Anterior cingulate cortex (tissue), 58 donors: ENCODE results near the gene ZNF326.

ENCODE experiments used
- DNase-seq, 58 donors: peaks; one replicate each; lab custom pipeline; 2025; lab: John Stamatoyannopoulos, UW

ZNF326 gene, protein sequence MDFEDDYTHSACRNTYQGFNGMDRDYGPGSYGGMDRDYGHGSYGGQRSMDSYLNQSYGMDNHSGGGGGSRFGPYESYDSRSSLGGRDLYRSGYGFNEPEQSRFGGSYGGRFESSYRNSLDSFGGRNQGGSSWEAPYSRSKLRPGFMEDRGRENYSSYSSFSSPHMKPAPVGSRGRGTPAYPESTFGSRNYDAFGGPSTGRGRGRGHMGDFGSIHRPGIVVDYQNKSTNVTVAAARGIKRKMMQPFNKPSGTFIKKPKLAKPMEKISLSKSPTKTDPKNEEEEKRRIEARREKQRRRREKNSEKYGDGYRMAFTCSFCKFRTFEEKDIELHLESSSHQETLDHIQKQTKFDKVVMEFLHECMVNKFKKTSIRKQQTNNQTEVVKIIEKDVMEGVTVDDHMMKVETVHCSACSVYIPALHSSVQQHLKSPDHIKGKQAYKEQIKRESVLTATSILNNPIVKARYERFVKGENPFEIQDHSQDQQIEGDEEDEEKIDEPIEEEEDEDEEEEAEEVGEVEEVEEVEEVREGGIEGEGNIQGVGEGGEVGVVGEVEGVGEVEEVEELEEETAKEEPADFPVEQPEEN

DNA sequence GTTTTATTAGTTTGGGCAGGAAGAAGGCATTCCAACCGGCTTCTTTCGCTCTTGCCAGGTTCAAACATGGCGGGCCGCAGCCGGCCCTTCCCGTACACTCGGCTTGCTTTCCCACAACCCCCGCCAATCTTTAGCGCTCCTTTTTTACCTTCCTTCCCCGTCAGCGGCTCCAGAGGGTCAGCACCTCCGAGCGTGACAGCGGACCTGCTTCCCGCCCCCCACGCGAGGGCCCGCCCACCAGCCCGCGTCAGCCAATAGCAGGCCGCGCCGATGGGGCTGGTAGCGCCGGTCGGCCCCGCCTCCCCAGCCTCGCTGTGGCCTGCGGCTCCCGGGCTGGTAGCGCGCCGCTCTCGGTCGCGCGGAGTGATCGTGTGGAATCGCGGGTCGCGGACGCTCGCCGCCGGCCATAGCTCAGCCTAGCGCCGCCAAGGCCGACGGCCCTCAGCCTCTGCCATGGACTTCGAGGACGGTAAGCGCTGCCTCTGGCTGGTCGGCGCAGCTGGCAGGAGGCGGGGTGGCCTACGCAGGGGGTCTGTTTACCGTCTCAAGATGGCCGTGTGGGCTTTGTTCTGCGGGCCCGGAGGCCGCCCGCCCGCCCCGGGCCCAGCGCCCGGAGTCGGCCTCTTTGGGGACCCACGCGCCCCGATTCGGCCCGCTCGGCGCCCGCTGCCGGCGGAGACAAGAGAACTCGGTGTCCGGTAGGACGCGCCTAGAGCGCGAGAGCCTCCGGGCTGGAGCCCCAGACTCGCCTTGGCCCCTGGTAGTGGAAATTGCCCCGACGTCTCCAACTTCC is at the start of gene ZNF326:
Gene ZNF326 (plus strand): TSS at position 306 of the 793 bp plus-strand sequence. CDS start 148 bp downstream, at position 454.
- DNase-seq = peak; percentile 46 to 96 (median 90)

DNA sequence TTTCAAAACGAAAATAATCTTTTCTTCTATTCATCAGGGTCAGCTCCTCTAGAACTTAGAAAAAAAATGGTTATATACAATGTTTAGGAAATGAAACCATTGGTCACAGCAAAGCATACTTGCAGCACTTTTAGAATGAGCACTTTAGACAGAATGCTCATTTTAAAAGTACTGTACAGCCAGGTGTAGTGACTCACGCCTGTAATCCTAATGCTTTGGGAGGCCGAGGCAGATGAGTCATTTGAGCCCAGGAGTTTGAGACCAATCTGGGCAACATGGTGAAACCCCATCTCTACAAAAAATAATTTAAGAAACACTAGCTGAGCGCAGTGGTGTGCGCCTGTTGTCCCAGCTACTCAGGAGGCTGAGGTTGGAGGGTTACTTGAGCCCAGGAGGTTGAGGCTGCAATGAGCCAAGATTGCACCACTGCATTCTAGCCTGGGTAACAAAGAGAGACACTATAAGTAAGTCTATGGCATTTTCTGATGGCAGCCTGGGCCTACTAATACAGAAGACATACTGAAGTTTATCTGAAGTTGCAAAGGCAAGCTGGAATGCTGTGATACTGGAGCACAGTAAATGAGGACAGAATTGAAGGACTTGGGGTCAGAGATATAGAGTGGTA is 48.9 kb upstream of the ZNF326 start:
- DNase-seq = no peak

DNA sequence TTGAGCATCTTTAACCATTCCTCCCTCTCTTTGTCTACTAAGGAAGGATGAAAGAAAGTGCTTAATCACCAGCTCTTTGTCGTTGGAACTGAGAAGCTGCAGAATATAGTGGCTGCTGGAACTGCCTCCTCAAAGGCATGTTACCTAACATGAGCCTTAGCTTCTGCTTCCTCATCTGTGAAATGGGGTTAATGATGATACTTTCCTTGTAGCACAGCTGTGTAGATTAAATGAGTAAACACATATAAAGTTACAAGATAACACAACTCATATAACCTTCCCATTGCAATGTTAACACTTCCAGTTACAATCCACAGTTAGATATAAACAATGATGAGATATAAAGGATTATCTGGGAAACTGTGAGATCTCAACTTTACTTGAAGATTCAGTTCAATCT is 48.4 kb upstream of the ZNF326 start:
- DNase-seq = no peak

DNA sequence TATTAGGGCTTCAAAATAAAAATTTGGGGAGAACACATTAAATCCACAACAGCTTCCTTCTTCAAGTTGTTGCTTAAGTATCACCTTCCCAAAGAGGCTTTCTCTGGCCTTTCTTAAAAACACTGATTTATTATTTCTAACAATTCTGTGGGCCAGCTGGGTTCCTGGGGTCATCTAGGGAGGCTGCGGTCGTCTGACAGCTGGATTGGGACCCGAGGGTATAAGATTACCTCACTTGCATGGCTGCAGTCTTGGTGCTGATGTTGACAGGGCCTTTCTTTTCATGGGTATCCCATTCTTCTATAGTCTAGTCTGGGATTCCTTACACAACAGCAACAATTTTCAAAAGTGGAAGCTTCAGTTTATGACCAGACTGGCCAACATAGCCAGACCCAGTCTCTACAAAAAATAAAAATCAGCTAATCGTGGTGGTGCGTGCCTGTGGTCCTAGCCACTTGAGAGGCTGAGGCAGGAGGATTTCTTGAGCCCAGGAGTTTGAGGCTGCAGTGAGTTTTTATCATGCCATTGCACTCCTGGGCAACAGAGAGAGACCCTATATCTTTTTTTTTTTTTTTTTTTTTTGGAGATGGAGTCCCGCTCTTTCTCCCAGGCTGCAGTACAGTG is 46.1 kb upstream of the ZNF326 start:
- no peak for DNase-seq

DNA sequence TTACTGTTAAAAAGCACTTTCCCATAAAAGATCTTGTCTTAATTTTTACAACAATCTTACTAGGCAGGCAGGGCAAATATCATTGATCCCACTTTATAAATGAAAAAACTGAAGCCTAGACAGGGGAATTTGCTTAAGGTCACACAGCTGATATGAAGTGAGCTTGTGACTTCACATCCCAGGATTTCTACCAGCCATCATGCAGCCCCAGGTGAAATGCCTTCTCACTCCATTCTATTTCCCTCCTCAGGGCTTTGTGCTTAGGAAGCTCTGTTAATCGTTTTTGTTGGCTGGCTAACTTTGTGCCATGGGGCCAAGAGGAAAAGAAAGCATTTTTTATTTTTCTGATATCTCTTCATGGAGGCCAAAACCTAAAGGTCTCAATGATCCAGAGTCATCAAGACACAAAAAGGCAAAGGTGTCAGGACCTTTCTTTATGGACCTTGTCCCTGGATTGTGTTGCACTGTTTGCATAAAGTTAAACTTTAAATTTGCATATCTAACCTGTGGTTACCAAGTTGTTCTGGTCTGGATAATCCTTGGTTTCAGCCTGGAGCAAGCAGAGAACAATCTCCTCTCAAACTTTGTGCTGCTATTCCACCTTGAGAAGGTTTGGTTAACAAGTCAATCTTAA is 44.8 kb upstream of the ZNF326 start:
- no peak for DNase-seq

DNA sequence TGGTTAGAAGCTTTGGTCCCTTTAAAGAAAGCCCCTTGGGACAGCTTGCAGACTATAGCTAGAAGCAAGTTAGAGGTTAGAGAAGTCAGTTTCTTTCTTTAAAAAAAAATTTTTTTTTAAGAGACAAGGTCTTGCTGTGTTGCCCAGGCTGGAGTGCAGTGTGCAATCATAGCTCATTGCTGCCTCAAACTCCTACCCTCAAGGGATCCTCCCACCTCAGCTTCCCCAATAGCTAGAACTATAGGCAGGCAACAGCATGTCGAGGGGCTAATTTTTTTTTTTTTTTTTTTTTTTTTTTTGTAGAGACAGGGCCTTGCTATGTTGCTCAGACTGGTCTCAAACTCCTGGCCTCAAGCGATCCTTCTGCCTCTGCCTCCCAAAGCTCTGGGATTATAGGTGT is 44.2 kb upstream of the ZNF326 start:
- DNase-seq = no peak

DNA sequence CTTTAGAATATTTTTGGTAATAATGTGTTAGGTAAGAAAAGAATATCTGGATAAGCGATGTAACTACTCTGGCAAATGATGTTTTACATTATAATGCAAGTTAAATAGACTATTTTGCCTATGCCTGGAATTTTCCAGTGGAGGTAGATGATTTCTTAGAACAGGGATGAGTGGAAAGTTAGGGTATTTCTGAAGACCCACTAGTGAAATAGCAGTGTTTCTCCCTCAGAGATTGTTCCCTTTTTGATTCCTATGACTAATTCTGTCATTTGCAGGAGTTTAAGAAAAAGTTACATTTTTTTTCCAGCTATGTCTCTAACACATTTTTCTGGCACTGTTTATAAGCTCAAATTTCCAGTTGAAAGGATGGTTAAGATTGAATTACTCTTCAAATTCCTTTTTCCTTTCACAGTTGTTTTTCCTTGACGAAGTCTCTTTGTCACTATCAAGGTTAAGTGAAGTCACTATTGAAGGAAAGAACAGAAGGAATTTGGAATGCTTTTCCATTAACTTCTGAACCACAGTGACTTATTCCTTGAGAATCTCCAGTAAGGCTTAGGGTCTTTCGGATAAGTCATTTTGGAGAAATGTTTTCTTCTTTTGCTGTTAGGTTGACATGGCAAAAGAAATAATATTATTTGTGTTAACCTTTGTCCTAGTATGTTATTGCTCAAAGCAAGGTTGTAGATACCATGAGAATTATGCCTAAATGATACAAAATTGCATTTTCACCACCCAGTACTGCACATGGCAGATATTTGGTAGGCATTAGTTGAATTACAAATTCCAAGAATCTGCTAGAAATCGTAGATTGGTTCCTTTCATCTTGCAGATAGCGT is 42.9 kb upstream of the ZNF326 start:
- no peak for DNase-seq

DNA sequence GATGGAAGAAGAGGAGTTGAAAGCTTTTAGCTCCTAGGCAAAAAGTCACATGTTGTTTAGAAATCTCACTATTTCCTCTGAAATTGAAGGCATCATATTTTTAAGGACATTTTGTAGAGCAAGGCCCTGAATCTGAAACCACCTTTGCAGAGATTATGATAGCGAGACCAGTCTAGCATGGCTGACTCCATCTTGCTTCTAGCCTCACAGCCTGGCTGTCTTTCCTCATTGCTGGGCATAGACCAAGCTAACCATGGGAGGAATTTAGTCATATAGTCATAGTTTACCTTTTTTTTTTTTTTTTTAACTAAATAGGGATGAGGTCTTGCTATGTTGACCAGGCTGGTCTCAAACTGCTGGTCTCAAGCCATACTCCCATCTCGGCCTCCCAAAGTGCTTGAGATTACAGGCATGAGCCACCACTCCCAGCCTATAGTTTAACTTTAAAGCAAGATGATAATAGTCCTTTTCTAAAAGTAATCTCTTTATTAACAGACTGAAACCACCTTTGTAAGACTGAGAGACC is 42.2 kb upstream of the ZNF326 start:
- DNase-seq = no peak

DNA sequence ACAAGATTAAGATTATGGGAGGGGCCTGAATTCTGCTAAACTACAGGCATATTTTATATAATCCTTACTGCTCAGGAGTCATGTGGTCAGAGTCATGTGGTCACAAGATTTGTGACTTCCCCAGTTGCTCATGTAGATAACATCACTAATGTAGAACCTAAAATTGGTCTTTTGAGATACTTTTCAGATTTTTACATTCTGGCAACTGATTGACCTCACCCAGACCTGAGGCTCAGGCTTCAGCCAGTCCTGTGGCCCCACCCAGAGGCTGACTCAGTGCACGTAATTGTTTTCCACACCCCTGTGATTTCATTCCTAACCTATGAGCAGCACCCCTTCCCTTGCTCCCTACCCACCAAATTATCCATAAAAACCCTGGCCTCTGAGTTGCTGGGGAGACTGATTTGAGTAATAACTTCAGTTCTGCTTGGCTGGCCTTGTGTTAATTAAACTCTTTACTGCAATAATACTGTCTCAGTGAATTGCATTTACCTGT is 41.7 kb upstream of the ZNF326 start:
- DNase-seq = no peak

DNA sequence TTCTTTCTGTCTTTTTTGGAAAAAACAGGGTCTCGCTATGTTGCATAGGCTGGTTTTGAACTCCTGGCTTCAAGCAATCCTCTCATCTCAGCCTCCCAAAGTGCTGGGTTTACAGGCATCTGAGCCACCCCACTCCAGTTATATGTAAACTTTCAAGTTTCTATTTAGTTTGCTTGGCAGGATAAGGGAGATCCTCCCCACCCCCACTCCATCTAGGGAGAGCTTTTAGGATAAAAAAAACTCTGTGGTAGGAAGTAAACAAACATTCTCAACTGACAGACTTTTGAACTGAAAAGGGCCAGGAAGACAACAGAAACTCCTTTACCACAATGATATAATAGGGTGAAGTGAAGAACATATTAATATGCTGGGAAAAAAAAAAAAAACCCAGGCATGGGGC is 41.0 kb upstream of the ZNF326 start:
- no peak for DNase-seq

DNA sequence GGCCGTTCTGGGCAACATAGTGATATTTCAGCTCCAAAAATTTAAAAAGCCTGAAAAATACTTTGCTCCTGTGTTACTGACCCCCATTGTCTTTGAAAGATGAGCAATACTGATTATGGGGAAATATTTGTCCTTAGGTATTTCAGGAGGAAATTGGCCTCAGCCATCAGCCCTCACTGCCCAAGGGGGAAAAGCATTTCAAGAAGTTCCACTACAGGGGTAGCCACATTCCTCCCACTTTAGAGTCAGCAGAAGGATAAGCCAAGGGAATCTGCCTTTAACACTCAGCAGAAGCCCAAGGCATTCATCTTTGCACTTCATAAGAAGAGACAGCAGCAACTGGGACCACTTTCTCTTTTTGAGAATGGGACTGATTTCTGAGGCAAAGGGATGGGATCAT is 40.5 kb upstream of the ZNF326 start:
- no peak for DNase-seq

DNA sequence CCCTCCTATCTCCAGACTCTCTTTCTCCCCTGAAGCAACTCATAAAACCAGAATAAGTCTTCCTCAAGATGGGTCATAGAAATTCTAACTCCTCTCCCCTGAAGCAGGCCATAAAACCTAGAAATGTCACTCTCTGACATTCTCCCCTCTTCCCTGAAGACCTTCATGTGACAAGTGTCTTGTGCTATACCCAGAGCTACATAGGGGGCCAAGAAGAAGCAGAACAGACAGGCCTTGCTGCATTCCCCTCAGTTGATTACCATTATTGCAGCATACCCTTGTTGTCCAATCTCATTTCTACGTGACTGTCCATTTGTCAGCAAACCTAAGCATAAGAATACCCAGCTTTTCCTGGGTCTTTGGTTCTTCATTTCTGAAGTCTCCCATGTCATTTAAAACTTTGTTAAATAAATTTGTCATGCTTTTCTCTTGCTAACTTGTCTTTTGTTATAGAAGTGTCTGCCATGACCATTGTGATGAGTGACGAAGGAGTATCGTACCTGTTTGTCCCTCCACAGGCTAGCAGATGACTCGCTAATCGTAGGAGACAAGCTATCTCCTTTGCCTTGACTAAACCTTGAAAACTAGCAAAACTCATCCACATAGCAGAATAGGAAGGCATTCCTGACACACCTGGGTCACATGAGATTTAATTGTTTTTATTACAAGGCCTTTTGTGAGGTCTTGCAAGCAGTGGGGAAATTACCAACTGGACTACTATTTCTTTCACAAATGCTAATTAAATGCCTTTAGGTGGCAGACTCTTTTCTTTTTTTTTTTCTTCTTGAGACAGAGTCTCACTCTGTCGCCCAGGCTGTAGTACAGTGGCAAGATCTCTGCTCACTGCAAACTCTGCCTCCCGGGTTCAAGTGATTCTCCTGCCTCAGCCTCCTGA is 39.4 kb upstream of the ZNF326 start:
- no peak for DNase-seq

DNA sequence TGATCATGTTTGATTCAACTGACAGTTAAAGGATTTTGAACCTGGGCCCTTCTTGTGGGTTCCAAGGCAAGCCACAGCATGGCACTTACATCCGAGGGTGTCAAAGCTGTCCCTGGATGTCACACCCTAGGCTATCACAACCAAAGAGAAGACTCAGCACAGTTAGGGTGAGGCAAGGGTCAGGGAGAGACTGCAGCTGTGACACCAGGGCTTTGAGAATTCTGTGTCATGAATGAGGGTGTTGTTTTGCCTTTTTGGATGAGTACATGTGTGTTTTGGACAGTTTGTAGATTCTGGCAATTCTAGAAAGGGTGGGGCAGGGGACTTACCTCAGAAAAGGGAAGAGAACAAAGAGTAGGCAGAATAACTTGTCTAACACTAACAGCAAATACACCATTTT is 37.8 kb upstream of the ZNF326 start:
- peak in 1 of 58 donors; percentile 24 for DNase-seq

DNA sequence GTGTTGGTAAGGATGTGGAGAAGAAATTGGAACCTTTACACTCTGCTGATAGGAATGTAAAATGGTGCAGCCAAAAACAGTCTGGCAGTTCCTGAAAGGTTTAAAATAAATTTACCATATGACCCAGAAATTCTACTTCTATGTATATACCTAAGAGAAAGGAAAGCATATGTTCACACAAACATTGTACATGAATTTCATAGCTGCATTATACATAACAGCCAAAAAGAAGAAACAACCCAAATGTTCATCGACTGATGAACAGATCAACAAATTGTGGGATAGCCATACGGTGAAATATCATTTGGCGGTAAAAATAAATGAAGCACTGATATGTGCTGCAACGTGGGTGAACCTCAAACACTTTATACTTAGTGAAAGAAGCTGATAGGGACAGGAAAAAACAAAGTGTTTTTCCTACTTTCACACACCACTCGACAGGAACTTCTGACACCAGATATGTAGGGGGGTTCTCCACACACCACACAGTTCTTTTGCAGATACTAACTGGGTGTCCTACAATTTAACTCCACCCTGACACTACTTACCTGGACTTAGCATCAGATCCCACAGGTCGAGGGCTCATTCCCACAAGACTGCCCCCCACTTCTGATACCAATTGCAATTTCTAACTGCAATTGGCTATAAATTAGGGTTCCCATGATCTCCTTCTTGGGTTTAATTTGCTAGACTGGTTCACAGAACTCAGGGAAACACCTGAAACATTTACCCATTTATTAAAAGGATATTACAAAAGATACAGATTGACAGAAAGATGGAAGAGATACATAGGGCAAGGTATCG is 35.9 kb upstream of the ZNF326 start:
- no peak for DNase-seq

DNA sequence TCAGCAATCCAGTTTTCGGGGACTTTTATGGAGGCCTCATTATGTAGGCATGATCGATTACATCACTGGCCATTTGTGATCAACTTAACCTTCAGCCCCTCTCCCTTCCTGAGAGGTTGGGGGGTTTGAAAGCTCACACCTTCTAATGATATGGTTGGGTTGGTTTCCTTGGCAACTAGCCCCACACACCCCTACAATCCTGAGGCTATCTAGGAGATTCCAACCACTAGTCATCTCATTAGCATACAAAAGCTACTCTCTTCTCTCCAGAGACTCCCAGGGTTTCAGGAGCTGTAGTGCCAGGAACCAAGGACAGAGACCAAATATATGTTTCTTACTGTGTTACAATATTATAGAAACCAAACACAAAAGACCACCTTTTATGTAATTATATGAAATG is 35.2 kb upstream of the ZNF326 start:
- DNase-seq = no peak

DNA sequence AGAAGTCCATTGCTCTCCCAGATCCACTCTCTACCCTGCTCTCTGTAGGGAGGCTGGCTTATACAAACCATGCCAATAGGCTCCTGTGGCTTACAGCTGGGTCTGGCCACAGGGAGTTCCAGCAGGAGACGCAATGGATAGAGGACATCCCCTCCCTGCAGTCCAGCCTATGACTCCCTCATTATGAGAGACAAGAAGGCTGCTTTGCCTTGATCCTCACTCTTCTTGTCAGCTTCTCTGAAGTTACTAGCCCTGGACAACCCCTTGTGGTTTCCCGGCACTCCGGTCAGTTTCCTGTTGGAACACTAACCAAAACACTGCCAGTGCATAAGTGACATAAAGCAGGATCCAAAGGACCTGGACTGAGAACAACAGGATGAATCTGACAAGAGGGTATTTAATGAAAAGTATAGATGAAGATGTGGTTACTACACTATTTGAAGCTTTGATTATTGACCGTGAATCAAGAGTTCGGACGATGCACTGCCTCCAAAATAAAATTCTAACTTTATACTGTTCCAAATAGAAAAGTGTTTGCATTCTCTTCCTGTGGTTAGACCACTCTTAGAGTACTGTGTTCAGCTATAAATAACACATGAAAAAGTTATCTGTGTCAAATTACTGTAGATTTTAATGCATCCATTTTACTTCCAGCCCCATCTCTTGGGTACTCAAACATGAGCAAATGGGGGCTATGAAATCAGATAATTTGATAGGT is 32.7 kb upstream of the ZNF326 start:
- DNase-seq = no peak
